ENCODE results near the gene RAI14.

The RAI14 gene

DNA sequence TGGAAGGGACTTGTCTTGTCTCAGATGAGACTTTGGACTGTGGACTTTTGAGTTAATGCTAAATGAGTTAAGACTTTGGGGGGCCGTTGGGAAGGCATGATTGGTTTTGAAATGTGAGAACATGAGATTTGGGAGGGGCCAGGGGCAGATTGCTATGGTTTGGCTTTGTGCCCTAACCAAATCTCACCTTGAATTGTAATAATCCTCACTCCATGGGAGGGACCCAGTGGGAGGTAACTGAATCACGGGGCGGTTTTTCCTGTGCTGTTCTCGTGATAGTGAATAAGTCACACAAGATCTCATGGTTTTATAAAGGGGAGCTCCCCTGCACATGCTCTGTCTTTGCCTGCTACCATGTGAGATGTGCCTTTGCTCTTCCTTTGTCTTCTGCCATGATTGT lies 72.1 kb downstream of the RAI14 start:
- Histone ChIP-seq H2AFZ (ENCODE audit: low read length, unreplicated experiment) (no peak overlapping the region), H3K4me3 (ENCODE audit: low read depth, low read length) (no peak overlapping the region), H3K4me1 (ENCODE audit: control insufficient read depth, insufficient read depth, low read length, unreplicated experiment) (no peaks in the 10 kb centered on the region), H3K27me3 (ENCODE audit: insufficient read depth, low read length) (no peaks in the 10 kb centered on the region), H3K36me3 (ENCODE audit: insufficient read depth, low read length) (peaks cover 14% of the 10 kb centered on the region), H3K27ac (ENCODE audit: low read depth, low read length) (no peak overlapping the region), H3K79me2 (ENCODE audit: control insufficient read depth, insufficient read depth, low read length, unreplicated experiment) (peaks cover 62% of the 10 kb centered on the region)

DNA sequence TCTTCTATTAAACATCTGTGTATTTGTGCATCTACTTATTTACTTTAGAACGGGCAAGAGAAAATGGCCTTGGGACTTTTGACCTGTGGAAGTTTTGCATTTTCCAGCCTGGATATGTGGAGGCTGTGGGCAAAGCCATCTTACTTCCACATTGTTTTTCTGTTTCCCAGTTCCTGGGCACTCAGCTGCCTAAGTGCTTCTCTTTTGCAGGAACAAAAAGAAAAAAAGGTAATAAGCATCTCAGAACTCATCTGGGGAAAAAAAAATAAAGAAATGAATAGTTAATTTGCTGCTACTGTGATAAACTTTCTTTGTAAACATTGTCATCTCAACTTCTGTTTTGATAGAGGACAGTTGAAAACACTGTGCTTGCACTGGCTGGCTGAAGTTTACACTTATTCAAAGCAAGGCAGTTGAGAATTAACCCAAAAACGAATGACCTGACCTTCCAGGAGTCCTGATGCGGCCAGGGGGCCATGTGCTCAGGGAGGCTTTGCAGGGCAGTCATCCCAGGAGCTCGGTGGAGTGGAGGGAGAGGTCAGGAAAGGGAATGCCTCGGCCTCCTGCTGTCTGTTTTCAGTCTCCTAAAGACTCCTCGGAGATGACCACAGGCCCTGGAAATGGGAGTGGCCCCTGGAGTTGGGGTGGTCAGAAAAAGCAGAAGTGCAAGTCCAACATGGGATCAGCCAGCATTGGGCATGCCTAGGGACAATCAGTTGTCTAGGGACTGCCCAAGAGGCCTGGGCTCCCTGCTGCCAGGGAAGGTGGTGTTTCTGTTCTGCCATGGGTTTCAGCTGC lies 75.5 kb downstream of the RAI14 start:
- Histone ChIP-seq H3K27ac (ENCODE audit: low read depth, low read length) (no peak overlapping the region), H3K79me2 (ENCODE audit: control insufficient read depth, insufficient read depth, low read length, unreplicated experiment) (peaks cover 54% of the 10 kb centered on the region), H2AFZ (ENCODE audit: low read length, unreplicated experiment) (no peak overlapping the region), H3K4me1 (ENCODE audit: control insufficient read depth, insufficient read depth, low read length, unreplicated experiment) (peaks cover 9% of the 10 kb centered on the region), H3K4me3 (ENCODE audit: low read depth, low read length) (no peak overlapping the region), H3K36me3 (ENCODE audit: insufficient read depth, low read length) (peaks cover 7% of the 10 kb centered on the region), H3K27me3 (ENCODE audit: insufficient read depth, low read length) (no peaks in the 10 kb centered on the region)

DNA sequence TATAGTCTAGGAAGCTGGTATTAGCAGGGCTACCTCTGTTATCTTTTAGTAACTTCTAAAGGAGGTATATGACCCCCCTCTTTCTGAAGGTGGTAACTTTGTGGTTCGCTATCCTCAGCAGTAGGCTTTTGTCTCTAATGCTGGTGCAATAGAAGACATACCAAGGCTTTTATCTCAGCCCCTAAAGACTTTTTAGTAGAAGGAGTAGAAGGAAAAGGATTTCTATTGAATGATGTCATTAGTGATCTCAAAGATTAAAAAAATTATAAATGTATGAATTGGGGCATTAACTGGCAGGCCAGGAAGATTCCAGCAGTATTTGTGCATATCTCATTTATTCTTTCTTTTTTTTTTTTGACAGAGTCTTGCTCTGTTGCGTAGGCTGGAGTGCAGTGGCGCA lies 78.2 kb downstream of the RAI14 start:
- H3K4me1 ChIP-seq (ENCODE audit: control insufficient read depth, insufficient read depth, low read length, unreplicated experiment), result peaks cover 14% of the 10 kb centered on the region
- H3K27me3 ChIP-seq (ENCODE audit: insufficient read depth, low read length), result no peaks in the 10 kb centered on the region
- H3K36me3 ChIP-seq (ENCODE audit: insufficient read depth, low read length), result 0 out of 2 replicates have a peak, but pooled peaks cover 5% of the 10 kb centered on the region
- no peak overlapping the region for H2AFZ ChIP-seq (ENCODE audit: low read length, unreplicated experiment)
- H3K79me2 ChIP-seq (ENCODE audit: control insufficient read depth, insufficient read depth, low read length, unreplicated experiment), result peaks cover 52% of the 10 kb centered on the region
- no peak overlapping the region for H3K27ac ChIP-seq (ENCODE audit: low read depth, low read length)
- H3K4me3 ChIP-seq (ENCODE audit: low read depth, low read length), result no peak overlapping the region

DNA sequence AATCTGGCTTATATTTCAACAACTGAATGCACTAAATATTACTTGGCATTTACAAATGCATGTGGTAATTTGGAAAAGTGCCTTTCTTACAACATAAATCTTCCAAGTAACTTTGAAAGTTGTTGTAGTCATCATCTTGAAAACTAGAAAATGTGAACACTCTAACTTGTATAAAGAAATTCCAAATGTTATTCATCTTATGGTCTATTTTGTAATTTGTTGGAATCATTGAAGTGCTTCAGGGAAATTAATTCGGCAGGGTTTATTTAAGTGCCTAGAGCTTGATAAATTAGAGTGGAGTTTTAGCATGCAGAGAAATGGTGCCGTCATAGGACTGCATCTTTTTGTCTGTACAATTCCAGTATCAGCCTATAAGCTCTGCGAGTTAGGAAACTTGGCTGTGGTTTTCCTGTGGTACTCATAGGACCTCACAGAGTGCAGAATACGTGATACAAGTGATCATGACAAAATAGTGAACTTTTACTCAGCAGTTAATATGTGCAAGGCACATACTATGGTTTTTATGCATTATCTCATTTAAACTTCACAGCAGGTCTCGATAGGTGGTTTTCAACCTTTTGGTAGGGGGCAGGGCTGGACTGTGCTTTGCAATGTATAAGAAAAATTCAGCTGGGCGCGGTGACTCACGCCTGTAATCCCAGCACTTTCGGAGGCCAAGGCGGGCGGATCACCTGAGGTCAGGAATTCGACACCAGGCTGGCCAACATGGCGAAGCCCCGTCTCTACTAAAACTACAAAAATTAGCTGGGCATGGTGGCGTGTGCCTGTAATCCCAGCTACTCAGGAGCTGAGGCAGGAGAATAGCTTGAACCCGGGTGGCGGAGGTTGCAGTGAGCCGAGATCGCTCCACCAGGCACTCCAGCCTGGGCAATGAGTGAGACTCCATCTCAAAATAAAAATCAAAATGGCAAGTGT lies 79.6 kb downstream of the RAI14 start:
- H3K36me3 ChIP-seq (ENCODE audit: insufficient read depth, low read length), result 0 out of 2 replicates have a peak, but pooled peaks cover 5% of the 10 kb centered on the region
- H3K4me3 ChIP-seq (ENCODE audit: low read depth, low read length), result no peak overlapping the region
- peaks cover 53% of the 10 kb centered on the region for H3K79me2 ChIP-seq (ENCODE audit: control insufficient read depth, insufficient read depth, low read length, unreplicated experiment)
- H3K27ac ChIP-seq (ENCODE audit: low read depth, low read length), result peak overlapping the region; percentile 20
- H3K4me1 ChIP-seq (ENCODE audit: control insufficient read depth, insufficient read depth, low read length, unreplicated experiment), result peaks cover 14% of the 10 kb centered on the region
- H2AFZ ChIP-seq (ENCODE audit: low read length, unreplicated experiment), result no peak overlapping the region
- no peaks in the 10 kb centered on the region for H3K27me3 ChIP-seq (ENCODE audit: insufficient read depth, low read length)

DNA sequence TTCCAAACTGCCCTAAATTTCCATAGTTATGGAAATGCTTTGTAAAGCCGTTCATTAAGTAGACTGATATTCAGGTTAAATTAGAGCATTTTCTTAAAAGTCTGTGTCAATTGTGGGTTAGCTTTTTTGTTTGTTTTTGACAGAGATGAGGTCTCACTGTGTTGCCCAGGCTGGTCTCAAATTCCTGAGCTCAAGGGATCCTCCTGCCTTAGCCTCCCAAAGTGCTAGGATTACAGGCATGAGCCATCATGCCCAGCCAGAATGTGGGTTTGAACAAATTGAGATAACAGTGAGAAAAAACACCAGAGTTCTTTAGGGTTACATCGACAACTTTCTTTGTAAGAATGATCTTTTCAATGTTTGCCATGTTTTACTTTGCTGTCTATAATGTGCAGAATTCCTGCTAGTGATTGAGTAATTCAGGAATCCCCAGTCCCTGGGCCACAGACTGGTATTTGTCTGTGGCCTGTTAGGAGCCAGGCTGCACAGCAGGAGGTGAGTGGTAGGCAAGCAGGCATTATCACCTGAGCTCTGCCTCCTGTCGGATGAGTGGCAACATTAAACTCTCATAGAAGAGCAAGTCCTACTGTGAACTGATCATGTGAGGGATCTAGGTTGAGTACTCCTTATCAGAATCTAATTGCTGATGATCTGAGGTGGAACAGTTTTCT lies 80.5 kb downstream of the RAI14 start:
- Histone ChIP-seq H3K27ac (ENCODE audit: low read depth, low read length) (peak overlapping the region; percentile 20; the same call in 1 of the 2 replicates), H3K79me2 (ENCODE audit: control insufficient read depth, insufficient read depth, low read length, unreplicated experiment) (peaks cover 57% of the 10 kb centered on the region), H2AFZ (ENCODE audit: low read length, unreplicated experiment) (no peak overlapping the region), H3K4me3 (ENCODE audit: low read depth, low read length) (no peak overlapping the region), H3K4me1 (ENCODE audit: control insufficient read depth, insufficient read depth, low read length, unreplicated experiment) (peaks cover 17% of the 10 kb centered on the region), H3K27me3 (ENCODE audit: insufficient read depth, low read length) (no peaks in the 10 kb centered on the region), H3K36me3 (ENCODE audit: insufficient read depth, low read length) (0 out of 2 replicates have a peak, but pooled peaks cover 5% of the 10 kb centered on the region)

DNA sequence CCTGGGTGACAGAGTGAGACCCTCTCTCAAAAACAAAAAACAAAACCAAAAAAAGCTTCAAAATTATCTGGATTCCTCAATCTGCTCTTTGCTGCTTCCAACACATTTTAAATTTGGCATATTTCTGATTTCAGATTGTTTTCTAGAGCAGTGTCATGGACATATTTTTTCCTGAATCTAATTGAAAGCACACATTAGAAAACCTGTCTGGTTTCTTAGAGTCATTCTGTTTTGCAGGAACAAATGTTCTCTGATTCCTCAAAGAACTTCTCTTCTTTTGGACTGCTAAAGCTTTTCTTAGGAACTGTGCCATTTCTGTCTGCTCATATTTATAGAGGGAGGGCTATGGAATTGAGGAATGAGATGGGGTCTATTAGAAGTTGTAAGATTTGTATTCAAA lies 81.6 kb downstream of the RAI14 start:
- peaks cover 18% of the 10 kb centered on the region for H3K4me1 ChIP-seq (ENCODE audit: control insufficient read depth, insufficient read depth, low read length, unreplicated experiment)
- H3K4me3 ChIP-seq (ENCODE audit: low read depth, low read length), result no peak overlapping the region
- H3K27ac ChIP-seq (ENCODE audit: low read depth, low read length), result no peak overlapping the region
- no peaks in the 10 kb centered on the region for H3K27me3 ChIP-seq (ENCODE audit: insufficient read depth, low read length)
- 0 out of 2 replicates have a peak, but pooled peaks cover 5% of the 10 kb centered on the region for H3K36me3 ChIP-seq (ENCODE audit: insufficient read depth, low read length)
- H3K79me2 ChIP-seq (ENCODE audit: control insufficient read depth, insufficient read depth, low read length, unreplicated experiment), result peaks cover 59% of the 10 kb centered on the region
- no peak overlapping the region for H2AFZ ChIP-seq (ENCODE audit: low read length, unreplicated experiment)

DNA sequence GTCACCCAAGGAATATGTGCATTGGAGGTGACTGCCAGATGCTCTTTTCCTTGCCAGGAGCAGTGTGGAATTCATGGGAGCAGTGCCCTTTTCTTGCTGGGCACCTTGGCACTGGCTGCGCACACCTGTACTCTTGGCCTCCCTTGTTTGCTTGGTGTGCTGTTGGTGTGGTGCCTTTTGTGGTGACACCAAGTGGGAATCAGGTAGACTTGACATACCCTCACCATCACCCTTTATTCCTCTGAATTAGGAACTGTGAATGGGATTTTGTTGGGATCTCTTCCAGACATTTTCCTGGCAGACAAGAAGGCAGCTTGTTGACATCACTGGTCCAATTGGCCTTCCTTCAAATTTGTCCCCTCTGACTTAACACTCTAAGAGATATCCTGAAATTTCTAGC lies 82.3 kb downstream of the RAI14 start:
- Histone ChIP-seq H3K36me3 (ENCODE audit: insufficient read depth, low read length) (0 out of 2 replicates have a peak, but pooled peaks cover 5% of the 10 kb centered on the region), H3K27ac (ENCODE audit: low read depth, low read length) (no peak overlapping the region), H3K4me3 (ENCODE audit: low read depth, low read length) (no peak overlapping the region), H2AFZ (ENCODE audit: low read length, unreplicated experiment) (no peak overlapping the region), H3K27me3 (ENCODE audit: insufficient read depth, low read length) (no peaks in the 10 kb centered on the region), H3K4me1 (ENCODE audit: control insufficient read depth, insufficient read depth, low read length, unreplicated experiment) (peaks cover 24% of the 10 kb centered on the region), H3K79me2 (ENCODE audit: control insufficient read depth, insufficient read depth, low read length, unreplicated experiment) (peaks cover 58% of the 10 kb centered on the region)

DNA sequence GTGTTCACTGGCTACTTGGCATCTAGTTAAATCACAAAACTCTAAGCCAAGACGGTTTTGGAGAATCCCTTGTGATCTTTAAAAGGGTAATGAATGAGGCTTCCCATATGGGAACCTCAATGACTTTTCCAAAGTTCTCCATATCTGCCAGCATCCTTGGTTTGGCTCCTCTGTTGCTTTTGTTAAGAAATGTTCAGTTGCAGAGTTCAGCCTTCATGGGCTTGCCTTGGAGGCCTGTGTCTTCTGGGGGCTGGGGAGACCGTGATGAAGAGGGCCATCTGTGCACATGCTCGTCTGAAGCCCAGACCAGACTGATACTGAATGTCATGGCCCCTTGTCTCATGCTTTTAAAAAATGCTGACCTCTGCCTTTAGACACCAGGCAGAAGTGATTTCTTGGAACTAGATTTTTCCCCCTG lies 84.3 kb downstream of the RAI14 start:
- H3K4me1 ChIP-seq (ENCODE audit: control insufficient read depth, insufficient read depth, low read length, unreplicated experiment), result peaks cover 40% of the 10 kb centered on the region
- H3K4me3 ChIP-seq (ENCODE audit: low read depth, low read length), result no peak overlapping the region
- H3K79me2 ChIP-seq (ENCODE audit: control insufficient read depth, insufficient read depth, low read length, unreplicated experiment), result peaks cover 69% of the 10 kb centered on the region
- no peak overlapping the region for H3K27ac ChIP-seq (ENCODE audit: low read depth, low read length)
- no peak overlapping the region for H2AFZ ChIP-seq (ENCODE audit: low read length, unreplicated experiment)
- H3K36me3 ChIP-seq (ENCODE audit: insufficient read depth, low read length), result no peaks in the 10 kb centered on the region
- no peaks in the 10 kb centered on the region for H3K27me3 ChIP-seq (ENCODE audit: insufficient read depth, low read length)

DNA sequence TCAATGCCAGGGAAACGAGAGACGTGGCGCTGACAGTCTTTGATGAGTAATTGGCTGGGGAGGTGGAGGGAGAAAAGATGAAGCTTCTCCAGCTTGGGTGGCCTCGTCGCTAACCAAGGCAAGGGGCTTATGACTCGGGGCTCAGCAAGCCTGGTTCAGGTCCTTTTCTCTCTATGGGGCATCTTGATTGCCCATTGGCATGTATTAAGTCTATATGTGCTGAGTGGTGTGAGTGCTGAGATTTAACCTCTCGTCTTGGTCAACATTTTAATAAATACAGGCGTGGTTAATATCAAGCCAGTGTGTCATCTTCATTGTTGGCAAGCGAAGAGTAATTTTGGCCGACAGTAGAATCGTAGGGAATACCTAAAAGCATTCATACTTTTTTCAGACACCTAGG lies 85.9 kb downstream of the RAI14 start:
- peaks cover 67% of the 10 kb centered on the region for H3K79me2 ChIP-seq (ENCODE audit: control insufficient read depth, insufficient read depth, low read length, unreplicated experiment)
- peak overlapping the region; percentile 50 for H3K27ac ChIP-seq (ENCODE audit: low read depth, low read length)
- H3K4me1 ChIP-seq (ENCODE audit: control insufficient read depth, insufficient read depth, low read length, unreplicated experiment), result peaks cover 27% of the 10 kb centered on the region
- no peaks in the 10 kb centered on the region for H3K36me3 ChIP-seq (ENCODE audit: insufficient read depth, low read length)
- H2AFZ ChIP-seq (ENCODE audit: low read length, unreplicated experiment), result no peak overlapping the region
- H3K27me3 ChIP-seq (ENCODE audit: insufficient read depth, low read length), result no peaks in the 10 kb centered on the region
- H3K4me3 ChIP-seq (ENCODE audit: low read depth, low read length), result no peak overlapping the region

DNA sequence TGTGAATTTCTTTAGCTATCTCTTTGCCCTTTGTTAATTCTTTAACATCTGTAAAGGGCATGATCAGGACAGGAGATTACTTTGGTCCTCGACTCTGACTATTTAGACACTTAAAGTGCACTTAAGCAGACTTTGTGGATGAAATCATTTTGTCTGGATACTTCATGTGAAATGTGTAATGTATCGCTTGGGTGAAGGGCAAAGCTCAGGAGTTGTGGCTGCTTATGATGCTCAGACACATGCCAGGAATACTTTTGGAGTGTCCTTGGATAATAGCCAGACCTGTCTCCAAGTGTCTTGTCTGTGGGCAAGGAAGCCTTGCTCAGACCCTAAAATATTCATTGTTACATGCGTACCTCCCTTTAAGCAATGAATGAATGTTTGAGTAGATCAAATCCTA lies 87.8 kb downstream of the RAI14 start:
- H2AFZ ChIP-seq (ENCODE audit: low read length, unreplicated experiment), result no peak overlapping the region
- H3K4me3 ChIP-seq (ENCODE audit: low read depth, low read length), result no peak overlapping the region
- no peaks in the 10 kb centered on the region for H3K27me3 ChIP-seq (ENCODE audit: insufficient read depth, low read length)
- H3K79me2 ChIP-seq (ENCODE audit: control insufficient read depth, insufficient read depth, low read length, unreplicated experiment), result peaks cover 67% of the 10 kb centered on the region
- H3K27ac ChIP-seq (ENCODE audit: low read depth, low read length), result peak overlapping the region; percentile 72
- peaks cover 26% of the 10 kb centered on the region for H3K4me1 ChIP-seq (ENCODE audit: control insufficient read depth, insufficient read depth, low read length, unreplicated experiment)
- H3K36me3 ChIP-seq (ENCODE audit: insufficient read depth, low read length), result no peaks in the 10 kb centered on the region

Data from ACC112 (cell line).